Smooth muscle cell (in vitro differentiated cells): ENCODE data around the gene MKKS. TPM values are rescaled to one million over a fixed set of nuclear protein-coding genes. Genes with fewer than 3 reads are reported as not detected.
"Not testable (repeated sequence)": the region's sequence is repeated elsewhere in the genome, so short reads cannot be mapped to it uniquely, and the experiment has no call there.

ENCODE experiments used
- DNase-seq: peaks from one replicate; lab custom pipeline; 2025; ENCODE audit not compliant: unreplicated experiment; lab: John Stamatoyannopoulos, UW
- H2AFZ ChIP-seq: fragments of 200-600 bp; sonication (generic); 2 replicates; pipeline ENCODE4 v1.6.0; 2016; ENCODE audit warnings: antibody characterized with exemption, low read depth, mild to moderate bottlenecking
- H3F3A ChIP-seq: fragments of 200-600 bp; sonication (generic); 2 replicates; pipeline ENCODE4 v1.6.0; 2017; ENCODE audit warnings: antibody characterized with exemption, low read depth
- H3K27ac ChIP-seq: fragments of 200-600 bp; sonication (generic); 2 replicates; pipeline ENCODE4 v1.5.1; 2016; ENCODE audit warnings: low read depth, mild to moderate bottlenecking
- H3K27me3 ChIP-seq: fragments of 200-600 bp; sonication (generic); 2 replicates; pipeline ENCODE4 v1.6.1; 2016; ENCODE audit warnings: low read depth, mild to moderate bottlenecking
- H3K36me3 ChIP-seq: fragments of 200-600 bp; sonication (generic); 2 replicates; pipeline ENCODE4 v1.5.1; 2016; ENCODE audit warnings: low read depth
- H3K4me1 ChIP-seq: fragments of 200-600 bp; sonication (generic); 2 replicates; pipeline ENCODE4 v1.5.1; 2016; ENCODE audit warnings: low read depth
- H3K4me2 ChIP-seq: fragments of 200-600 bp; sonication (generic); 2 replicates; pipeline ENCODE4 v1.6.0; 2016; ENCODE audit warnings: mild to moderate bottlenecking
- H3K4me3 ChIP-seq: fragments of 200-600 bp; sonication (generic); 2 replicates; pipeline ENCODE4 v1.5.1; 2016; ENCODE audit warnings: mild to moderate bottlenecking
- H3K79me2 ChIP-seq: fragments of 200-600 bp; sonication (generic); 2 replicates; pipeline ENCODE4 v1.6.0; 2016; ENCODE audit warnings: low read depth, mild to moderate bottlenecking
- H3K9ac ChIP-seq: fragments of 200-600 bp; sonication (generic); 2 replicates; pipeline ENCODE4 v1.6.0; 2016; ENCODE audit warnings: low read depth
- H3K9me3 ChIP-seq: fragments of 200-600 bp; sonication (generic); replicated peaks from 2 replicates; pipeline ENCODE4 v1.5.1; 2016; ENCODE audit warnings: low read depth
- H4K20me1 ChIP-seq: fragments of 200-600 bp; sonication (generic); 2 replicates; pipeline ENCODE4 v1.6.0; 2016; ENCODE audit warnings: low read depth
- CTCF ChIP-seq: fragments of 200-600 bp; sonication (generic); IDR thresholded peaks from 2 replicates; pipeline ENCODE4 v1.5.1; 2017; ENCODE audit warnings: borderline replicate concordance, mild to moderate bottlenecking, antibody characterized with exemption; ENCODE audit not compliant: insufficient read depth, poor library complexity, severe bottlenecking
- WGBS: methylation state at CpG from one replicate; pipeline ENCODE4 v1.1.7; 2016; ENCODE audit warnings: low lambda C conversion rate; 5-methylcytosine and 5-hydroxymethylcytosine counted together
- polyA plus RNA-seq: library from polyadenylated mRNA; unstranded; fragments of >200 nt; fragmentation: Nextera tagmentation; extraction: Ambion mirVana; gene quantifications from 2 replicates; pipeline ENCODE4 v1.2.1, GENCODE V29; 2016
- total RNA-seq: library from RNA; depleted of rRNA; stranded (reverse); fragments of >200 nt; gene quantifications from 2 replicates; pipeline ENCODE4 v1.2.3, GENCODE V29; 2014

Gene MKKS
- total and polyA plus RNA-seq, 2 experiments from 2014 or later = 15.6 to 19.8 TPM

GRCh38 chr20:10428008-10428407 lies 6.0 kb downstream of the MKKS start:
- H3K4me2 ChIP-seq = no peak overlapping the region
- peaks cover 46% of the 10 kb centered on the region for H4K20me1 ChIP-seq
- no peak for DNase-seq
- H3K27me3 ChIP-seq = no peaks in the 10 kb centered on the region
- no peak overlapping the region for H3K27ac ChIP-seq
- no peak overlapping the region for H3K4me3 ChIP-seq
- H3F3A ChIP-seq = peaks cover 5% of the 10 kb centered on the region
- H3K36me3 ChIP-seq = no peaks in the 10 kb centered on the region
- no peak for TF ChIP-seq CTCF
- no peaks in the 10 kb centered on the region for H3K9me3 ChIP-seq
- H2AFZ ChIP-seq = no peak overlapping the region
- no peak overlapping the region for H3K9ac ChIP-seq
- H3K79me2 ChIP-seq = peaks cover 70% of the 10 kb centered on the region
- H3K4me1 ChIP-seq = peaks cover 10% of the 10 kb centered on the region

- peaks cover 5% of the 10 kb centered on the region for H3K4me1 ChIP-seq
- DNase-seq = no peak
- H2AFZ ChIP-seq = no peak overlapping the region
- no peak overlapping the region for H3K4me2 ChIP-seq
- H3K79me2 ChIP-seq = peaks cover 67% of the 10 kb centered on the region
- no peaks in the 10 kb centered on the region for H3K36me3 ChIP-seq
- peak; percentile 92 for TF ChIP-seq CTCF
- no peaks in the 10 kb centered on the region for H3K9me3 ChIP-seq
- peaks cover 5% of the 10 kb centered on the region for H3F3A ChIP-seq
- 37% methylated on average over 3 of the region's 3 CpGs for WGBS
- no peak overlapping the region for H3K27ac ChIP-seq
- H3K4me3 ChIP-seq = no peak overlapping the region
- H3K27me3 ChIP-seq = no peaks in the 10 kb centered on the region
- no peak overlapping the region for H3K9ac ChIP-seq
- peaks cover 47% of the 10 kb centered on the region for H4K20me1 ChIP-seq
These were observed 6.8 kb downstream of the MKKS start for GRCh38 chr20:10427060-10427692.

- no peaks in the 10 kb centered on the region for H3K9me3 ChIP-seq
- H3F3A ChIP-seq = peaks cover 5% of the 10 kb centered on the region
- H3K4me2 ChIP-seq = no peak overlapping the region
- no peak for TF ChIP-seq CTCF
- no peak overlapping the region for H3K27ac ChIP-seq
- 95% methylated on average over 2 of the region's 2 CpGs for WGBS
- no peaks in the 10 kb centered on the region for H3K27me3 ChIP-seq
- DNase-seq = no peak
- H3K9ac ChIP-seq = no peak overlapping the region
- H2AFZ ChIP-seq = no peak overlapping the region
- peaks cover 40% of the 10 kb centered on the region for H4K20me1 ChIP-seq
- peaks cover 56% of the 10 kb centered on the region for H3K79me2 ChIP-seq
- no peak overlapping the region for H3K4me3 ChIP-seq
- H3K4me1 ChIP-seq = peaks cover 3% of the 10 kb centered on the region
- no peaks in the 10 kb centered on the region for H3K36me3 ChIP-seq
These were observed 10.3 kb downstream of the MKKS start for GRCh38 chr20:10423735-10424134.

GRCh38 chr20:10419550-10420133 lies 14.4 kb downstream of the MKKS start:
- H3K27me3 ChIP-seq = no peaks in the 10 kb centered on the region
- TF ChIP-seq CTCF = no peak
- no peaks in the 10 kb centered on the region for H3K9me3 ChIP-seq
- WGBS = 68% methylated on average over 5 of the region's 5 CpGs
- peaks cover 13% of the 10 kb centered on the region for H4K20me1 ChIP-seq
- no peak overlapping the region for H3K4me3 ChIP-seq
- H3K36me3 ChIP-seq = no peaks in the 10 kb centered on the region
- no peak for DNase-seq
- no peaks in the 10 kb centered on the region for H3F3A ChIP-seq
- peaks cover 16% of the 10 kb centered on the region for H3K4me1 ChIP-seq
- H3K9ac ChIP-seq = peak overlapping the region; percentile 55
- peak overlapping the region; percentile 81 for H3K27ac ChIP-seq
- no peak overlapping the region for H3K4me2 ChIP-seq
- peaks cover 52% of the 10 kb centered on the region for H3K79me2 ChIP-seq
- H2AFZ ChIP-seq = no peak overlapping the region

- not testable (repeated sequence) for H3K9me3 ChIP-seq, H3K27ac ChIP-seq, H3K27me3 ChIP-seq, H3K4me3 ChIP-seq, H3K36me3 ChIP-seq, DNase-seq, H2AFZ ChIP-seq, H3K4me2 ChIP-seq, H3F3A ChIP-seq, H4K20me1 ChIP-seq, H3K9ac ChIP-seq
- Histone ChIP-seq H3K79me2 (peaks cover 32% of the 10 kb centered on the region), H3K4me1 (peaks cover 16% of the 10 kb centered on the region)
- 96% methylated on average over 2 of the region's 2 CpGs for WGBS
These were observed 16.8 kb downstream of the MKKS start for GRCh38 chr20:10417218-10417617.
